Breast epithelium (tissue), 3 donors: ENCODE data around the gene PXDN.

ENCODE experiments used
- POLR2A ChIP-seq: fragments of 450-650 bp; IDR thresholded peaks from one replicate; pipeline ENCODE4 v1.6.1; 2016; ENCODE audit warnings: antibody characterized with exemption, mild to moderate bottlenecking, moderate library complexity
- TF ChIP-seq, protein P1 (sequence below), 3 donors: fragments of 450-650 bp; IDR thresholded peaks; one replicate each; pipeline ENCODE4 v1.5.1; 2016 to 2017; ENCODE audit warnings: antibody characterized with exemption in 3 of 3, mild to moderate bottlenecking in 3 of 3, moderate library complexity in 3 of 3

DNA sequence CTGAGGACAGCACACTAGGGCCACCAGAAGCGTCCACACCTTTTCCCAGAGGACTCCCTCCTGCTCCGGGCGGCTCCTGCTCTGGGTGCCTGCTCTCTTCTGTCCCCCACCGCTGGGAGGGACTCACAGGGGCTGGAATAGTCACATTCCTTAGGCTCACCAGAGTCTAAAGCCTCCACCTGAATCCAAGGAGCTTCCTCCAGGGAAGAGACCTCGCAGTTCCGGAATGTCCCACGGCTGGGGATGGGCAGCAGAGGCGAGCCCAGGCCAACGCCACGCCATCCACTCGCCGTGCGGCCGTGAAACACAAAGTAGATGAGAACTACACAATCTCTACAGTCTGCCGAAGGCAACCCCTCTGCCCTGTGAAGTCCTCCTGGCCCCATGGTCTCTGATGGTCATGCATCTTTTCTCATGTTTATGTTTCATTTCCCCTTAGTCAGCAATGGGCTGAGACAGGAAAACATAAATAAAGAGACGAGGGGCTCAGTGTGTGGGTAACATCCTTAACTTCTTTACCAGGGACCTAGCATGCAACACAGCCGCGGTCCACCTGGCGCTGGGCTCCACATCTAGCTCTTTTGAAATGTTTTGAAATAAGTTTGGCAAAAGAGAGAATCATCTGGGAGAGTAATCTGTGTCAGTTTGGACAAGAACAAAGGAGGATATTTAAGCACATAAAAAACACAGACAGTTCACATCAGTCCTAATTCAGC, 98.4 kb downstream of the PXDN start:
- TF ChIP-seq, protein P1, sequence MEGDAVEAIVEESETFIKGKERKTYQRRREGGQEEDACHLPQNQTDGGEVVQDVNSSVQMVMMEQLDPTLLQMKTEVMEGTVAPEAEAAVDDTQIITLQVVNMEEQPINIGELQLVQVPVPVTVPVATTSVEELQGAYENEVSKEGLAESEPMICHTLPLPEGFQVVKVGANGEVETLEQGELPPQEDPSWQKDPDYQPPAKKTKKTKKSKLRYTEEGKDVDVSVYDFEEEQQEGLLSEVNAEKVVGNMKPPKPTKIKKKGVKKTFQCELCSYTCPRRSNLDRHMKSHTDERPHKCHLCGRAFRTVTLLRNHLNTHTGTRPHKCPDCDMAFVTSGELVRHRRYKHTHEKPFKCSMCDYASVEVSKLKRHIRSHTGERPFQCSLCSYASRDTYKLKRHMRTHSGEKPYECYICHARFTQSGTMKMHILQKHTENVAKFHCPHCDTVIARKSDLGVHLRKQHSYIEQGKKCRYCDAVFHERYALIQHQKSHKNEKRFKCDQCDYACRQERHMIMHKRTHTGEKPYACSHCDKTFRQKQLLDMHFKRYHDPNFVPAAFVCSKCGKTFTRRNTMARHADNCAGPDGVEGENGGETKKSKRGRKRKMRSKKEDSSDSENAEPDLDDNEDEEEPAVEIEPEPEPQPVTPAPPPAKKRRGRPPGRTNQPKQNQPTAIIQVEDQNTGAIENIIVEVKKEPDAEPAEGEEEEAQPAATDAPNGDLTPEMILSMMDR (IDR thresholded peaks at IDR 0.05): no peak
- TF ChIP-seq POLR2A: no peak
